ENCODE results near the gene IFIT1.

Gene IFIT1

GRCh38 chr10:89413398-89413912, 21.0 kb downstream of the IFIT1 start:
- Mint-ChIP-seq H3K27me3 (ENCODE audit: low read depth) (peaks cover 3% of the 10 kb centered on the region), H3K9me3 (no peaks in the 10 kb centered on the region)
- TF ChIP-seq, protein P1, sequence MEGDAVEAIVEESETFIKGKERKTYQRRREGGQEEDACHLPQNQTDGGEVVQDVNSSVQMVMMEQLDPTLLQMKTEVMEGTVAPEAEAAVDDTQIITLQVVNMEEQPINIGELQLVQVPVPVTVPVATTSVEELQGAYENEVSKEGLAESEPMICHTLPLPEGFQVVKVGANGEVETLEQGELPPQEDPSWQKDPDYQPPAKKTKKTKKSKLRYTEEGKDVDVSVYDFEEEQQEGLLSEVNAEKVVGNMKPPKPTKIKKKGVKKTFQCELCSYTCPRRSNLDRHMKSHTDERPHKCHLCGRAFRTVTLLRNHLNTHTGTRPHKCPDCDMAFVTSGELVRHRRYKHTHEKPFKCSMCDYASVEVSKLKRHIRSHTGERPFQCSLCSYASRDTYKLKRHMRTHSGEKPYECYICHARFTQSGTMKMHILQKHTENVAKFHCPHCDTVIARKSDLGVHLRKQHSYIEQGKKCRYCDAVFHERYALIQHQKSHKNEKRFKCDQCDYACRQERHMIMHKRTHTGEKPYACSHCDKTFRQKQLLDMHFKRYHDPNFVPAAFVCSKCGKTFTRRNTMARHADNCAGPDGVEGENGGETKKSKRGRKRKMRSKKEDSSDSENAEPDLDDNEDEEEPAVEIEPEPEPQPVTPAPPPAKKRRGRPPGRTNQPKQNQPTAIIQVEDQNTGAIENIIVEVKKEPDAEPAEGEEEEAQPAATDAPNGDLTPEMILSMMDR (IDR thresholded peaks at IDR 0.05; ENCODE audit: unreplicated experiment in 3 of 3), result no peak

DNA sequence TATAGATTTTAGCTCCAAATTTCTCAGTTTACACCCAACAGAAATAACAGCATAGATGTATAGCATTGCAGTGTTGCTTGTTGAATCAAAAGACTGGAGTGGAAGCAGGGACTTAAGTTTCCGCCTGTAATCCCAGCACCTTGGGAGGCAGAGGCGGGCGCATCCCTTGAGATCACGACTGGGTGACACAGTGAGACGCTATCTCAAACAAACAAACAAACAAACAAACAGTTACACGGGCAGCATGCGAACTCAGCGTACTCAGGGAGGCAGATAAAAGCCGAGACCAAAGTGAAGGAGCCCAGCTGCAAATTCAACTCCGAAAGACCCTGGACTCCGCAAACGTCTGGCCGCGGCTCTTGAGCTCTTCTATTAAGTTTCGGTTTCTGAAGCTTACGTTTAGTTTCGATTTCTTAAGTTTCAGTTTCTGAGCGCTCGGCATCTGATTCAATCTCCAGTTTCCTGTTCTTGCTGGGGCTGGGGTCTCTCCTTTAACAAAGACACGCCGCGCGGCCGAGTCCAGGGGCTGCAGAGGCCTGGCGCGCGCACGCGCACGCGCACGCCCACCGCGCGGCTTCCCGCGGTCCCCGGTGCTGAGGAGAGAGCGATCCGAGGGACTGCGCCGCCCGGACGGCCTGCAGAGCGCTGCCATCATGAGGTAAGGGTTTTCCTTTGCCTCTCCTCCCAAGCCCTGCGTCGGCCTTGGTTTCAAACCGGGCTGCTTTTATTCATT, 21.9 kb downstream of the IFIT1 start, which contains the start of gene IFIT5:
Gene IFIT5 (plus strand): TSS at position 423 of the 733 bp plus-strand sequence. CDS start 231 bp downstream, at position 654.
- Mint-ChIP-seq H3K27ac (peak within 1 kb of the TSS; percentile 99 to 100 (median 99)), H3K27me3 (ENCODE audit: low read depth) (peaks cover 3% of the 10 kb centered on the region), H3K36me3 (ENCODE audit: low read depth) (peaks cover 15% of the 10 kb centered on the region), H3K4me1 (peaks cover 20% of the 10 kb centered on the region), H3K4me3 (peak within 1 kb of the TSS; percentile 96 to 100 (median 98)), H3K9me3 (no peaks in the 10 kb centered on the region)
- TF ChIP-seq, protein P1 (IDR thresholded peaks at IDR 0.05; ENCODE audit: unreplicated experiment in 3 of 3), result no peak

More at GRCh38 chr10:89413398-89413912, 21.0 kb downstream of the IFIT1 start:
- H3K36me3 Mint-ChIP-seq (ENCODE audit: low read depth), result peaks cover 18% of the 10 kb centered on the region
- H3K27ac Mint-ChIP-seq, result peak overlapping the region; percentile 99 to 100 (median 99)
- H3K4me1 Mint-ChIP-seq, result peaks cover 20% of the 10 kb centered on the region
- peak overlapping the region; percentile 96 to 100 (median 98) for H3K4me3 Mint-ChIP-seq

DNA sequence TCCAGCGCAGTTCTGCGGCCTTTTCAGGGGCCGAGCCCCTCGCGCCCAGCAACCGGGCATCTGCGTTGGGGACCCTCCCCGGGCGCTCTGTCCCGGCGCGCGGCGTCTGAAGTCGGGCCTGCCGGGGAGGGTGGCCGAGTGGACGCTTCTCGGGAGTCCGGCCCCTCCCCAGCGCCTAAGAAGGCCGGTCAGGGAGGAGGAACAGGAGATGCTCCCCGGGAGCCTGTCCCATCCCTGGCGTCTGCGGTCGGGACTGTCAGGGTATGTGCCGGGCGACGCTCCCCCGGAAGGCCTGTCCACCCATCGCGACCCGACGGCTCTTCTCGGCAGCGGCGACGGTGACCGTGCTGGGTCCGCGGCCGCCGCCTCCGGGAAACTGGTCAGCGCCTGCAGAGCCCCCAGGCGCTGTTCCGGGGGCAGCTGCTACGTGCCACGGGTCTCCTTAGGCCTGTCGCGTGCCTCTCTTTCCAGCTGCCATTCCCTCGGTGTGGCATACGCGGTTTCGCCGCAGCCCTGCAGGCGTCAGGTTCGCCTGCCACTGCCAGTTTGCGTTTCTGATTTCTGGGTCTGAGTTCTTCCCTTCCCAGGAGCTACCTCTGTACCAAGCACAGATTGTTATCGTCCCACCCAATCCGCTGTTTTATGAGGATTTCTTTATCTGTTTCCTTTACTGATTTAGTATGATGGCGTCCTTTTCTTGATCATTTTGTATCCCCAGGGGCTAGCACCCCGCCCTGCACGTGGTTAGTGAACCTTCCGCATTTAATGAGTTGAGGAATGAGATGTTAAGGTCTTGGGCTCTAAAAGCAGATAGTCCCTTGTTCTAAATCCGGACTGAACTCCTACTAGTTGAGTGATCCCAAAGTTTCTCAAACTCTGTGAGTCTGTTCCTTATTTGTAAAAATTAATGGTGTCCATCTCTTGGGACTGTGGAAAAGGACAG, 22.7 kb downstream of the IFIT1 start:
- peak overlapping the region; percentile 96 to 100 (median 98) for H3K4me3 Mint-ChIP-seq
- H3K27me3 Mint-ChIP-seq (ENCODE audit: low read depth), result peaks cover 3% of the 10 kb centered on the region
- peaks cover 15% of the 10 kb centered on the region for H3K36me3 Mint-ChIP-seq (ENCODE audit: low read depth)
- peak overlapping the region; percentile 98 to 99 (median 99) for H3K27ac Mint-ChIP-seq
- peaks cover 20% of the 10 kb centered on the region for H3K4me1 Mint-ChIP-seq
- TF ChIP-seq, protein P1 (IDR thresholded peaks at IDR 0.05; ENCODE audit: unreplicated experiment in 3 of 3), result peak in 1 of 3 experiments; percentile 13
- no peaks in the 10 kb centered on the region for H3K9me3 Mint-ChIP-seq

- peaks cover 16% of the 10 kb centered on the region for H3K4me1 Mint-ChIP-seq
- peak overlapping the region; percentile 96 to 99 (median 98) for H3K4me3 Mint-ChIP-seq
- peak overlapping the region; percentile 35 to 58 (median 52) for H3K27ac Mint-ChIP-seq
- no peaks in the 10 kb centered on the region for H3K9me3 Mint-ChIP-seq
- peaks cover 3% of the 10 kb centered on the region for H3K27me3 Mint-ChIP-seq (ENCODE audit: low read depth)
- H3K36me3 Mint-ChIP-seq (ENCODE audit: low read depth), result peaks cover 12% of the 10 kb centered on the region
- TF ChIP-seq, protein P1 (IDR thresholded peaks at IDR 0.05; ENCODE audit: unreplicated experiment in 3 of 3), result no peak
These were observed 24.0 kb downstream of the IFIT1 start for GRCh38 chr10:89416465-89416864.

- H3K4me3 Mint-ChIP-seq, result no peak overlapping the region
- TF ChIP-seq, protein P1 (IDR thresholded peaks at IDR 0.05; ENCODE audit: unreplicated experiment in 3 of 3), result peak in 2 of 3 experiments; percentile 23 to 34
These were observed 27.1 kb downstream of the IFIT1 start for GRCh38 chr10:89419548-89419947.

More at GRCh38 chr10:89419548-89419947, 27.1 kb downstream of the IFIT1 start:
- Mint-ChIP-seq H3K27ac (no peak overlapping the region), H3K36me3 (ENCODE audit: low read depth) (peaks cover 7% of the 10 kb centered on the region), H3K4me1 (peaks cover 11% of the 10 kb centered on the region), H3K27me3 (ENCODE audit: low read depth) (peaks cover 3% of the 10 kb centered on the region), H3K9me3 (no peaks in the 10 kb centered on the region)

Data from nephron (organoid).